ENCODE data around the gene PTBP1. TPM values are rescaled to one million over a fixed set of nuclear protein-coding genes. Genes with fewer than 3 reads are reported as not detected.

PTBP1 gene
- total and polyA plus RNA-seq, 9 of the 15 experiments (the other 6 are each of a cell fraction or from before 2014, with no cell fraction given): 14.0 to 759 (median 234) TPM

DNA sequence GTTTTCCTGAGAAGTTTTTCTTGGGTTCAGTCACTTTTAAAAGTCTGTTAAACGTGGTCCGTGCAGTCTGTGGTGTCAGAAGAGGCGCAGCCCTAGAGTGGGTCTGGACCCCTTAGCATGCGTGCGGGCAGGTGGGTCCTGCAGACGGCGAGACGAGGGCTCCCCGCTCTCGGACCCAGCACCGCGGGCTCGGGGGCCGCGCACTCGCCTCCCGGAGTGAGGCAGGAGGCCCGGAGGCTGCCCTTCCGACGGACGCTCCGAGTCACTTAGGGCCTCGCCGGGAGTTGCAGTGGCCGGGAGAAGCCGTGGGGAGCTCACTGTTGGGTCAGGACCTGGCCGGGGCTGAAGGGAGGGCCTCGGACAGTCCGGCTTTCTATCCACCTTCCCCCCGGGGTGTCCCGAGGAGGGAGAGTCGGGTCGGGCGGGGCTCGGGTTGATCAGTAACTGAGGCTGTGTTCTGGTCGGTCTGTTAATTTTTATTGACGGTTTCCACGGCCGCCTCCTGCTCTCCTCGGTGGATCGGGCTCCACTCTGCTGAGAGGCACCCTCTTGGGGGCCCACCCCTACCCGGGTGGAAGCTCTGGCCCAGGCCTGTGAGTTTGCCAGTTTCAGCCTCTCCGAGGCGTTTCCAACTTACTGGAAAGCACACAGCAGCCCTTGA is 1.3 kb downstream of the PTBP1 start (continued):
- TF ChIP-seq, protein P1, sequence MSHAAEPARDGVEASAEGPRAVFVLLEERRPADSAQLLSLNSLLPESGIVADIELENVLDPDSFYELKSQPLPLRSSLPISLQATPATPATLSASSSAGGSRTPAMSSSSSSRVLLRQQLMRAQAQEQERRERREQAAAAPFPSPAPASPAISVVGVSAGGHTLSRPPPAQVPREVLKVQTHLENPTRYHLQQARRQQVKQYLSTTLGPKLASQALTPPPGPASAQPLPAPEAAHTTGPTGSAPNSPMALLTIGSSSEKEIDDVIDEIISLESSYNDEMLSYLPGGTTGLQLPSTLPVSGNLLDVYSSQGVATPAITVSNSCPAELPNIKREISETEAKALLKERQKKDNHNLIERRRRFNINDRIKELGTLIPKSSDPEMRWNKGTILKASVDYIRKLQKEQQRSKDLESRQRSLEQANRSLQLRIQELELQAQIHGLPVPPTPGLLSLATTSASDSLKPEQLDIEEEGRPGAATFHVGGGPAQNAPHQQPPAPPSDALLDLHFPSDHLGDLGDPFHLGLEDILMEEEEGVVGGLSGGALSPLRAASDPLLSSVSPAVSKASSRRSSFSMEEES (CRISPR knock-in tag; IDR thresholded peaks at IDR 0.05): no peak
- TF ChIP-seq, protein P2, sequence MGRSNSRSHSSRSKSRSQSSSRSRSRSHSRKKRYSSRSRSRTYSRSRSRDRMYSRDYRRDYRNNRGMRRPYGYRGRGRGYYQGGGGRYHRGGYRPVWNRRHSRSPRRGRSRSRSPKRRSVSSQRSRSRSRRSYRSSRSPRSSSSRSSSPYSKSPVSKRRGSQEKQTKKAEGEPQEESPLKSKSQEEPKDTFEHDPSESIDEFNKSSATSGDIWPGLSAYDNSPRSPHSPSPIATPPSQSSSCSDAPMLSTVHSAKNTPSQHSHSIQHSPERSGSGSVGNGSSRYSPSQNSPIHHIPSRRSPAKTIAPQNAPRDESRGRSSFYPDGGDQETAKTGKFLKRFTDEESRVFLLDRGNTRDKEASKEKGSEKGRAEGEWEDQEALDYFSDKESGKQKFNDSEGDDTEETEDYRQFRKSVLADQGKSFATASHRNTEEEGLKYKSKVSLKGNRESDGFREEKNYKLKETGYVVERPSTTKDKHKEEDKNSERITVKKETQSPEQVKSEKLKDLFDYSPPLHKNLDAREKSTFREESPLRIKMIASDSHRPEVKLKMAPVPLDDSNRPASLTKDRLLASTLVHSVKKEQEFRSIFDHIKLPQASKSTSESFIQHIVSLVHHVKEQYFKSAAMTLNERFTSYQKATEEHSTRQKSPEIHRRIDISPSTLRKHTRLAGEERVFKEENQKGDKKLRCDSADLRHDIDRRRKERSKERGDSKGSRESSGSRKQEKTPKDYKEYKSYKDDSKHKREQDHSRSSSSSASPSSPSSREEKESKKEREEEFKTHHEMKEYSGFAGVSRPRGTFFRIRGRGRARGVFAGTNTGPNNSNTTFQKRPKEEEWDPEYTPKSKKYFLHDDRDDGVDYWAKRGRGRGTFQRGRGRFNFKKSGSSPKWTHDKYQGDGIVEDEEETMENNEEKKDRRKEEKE (IDR thresholded peaks at IDR 0.05; ENCODE audit: borderline replicate concordance in 1 of 2, control insufficient read depth in 1 of 2, low read depth in 2 of 2, low read length in 1 of 2): no peak
- no peak for TF ChIP-seq ZKSCAN1 (IDR thresholded peaks at IDR 0.05; ENCODE audit: low read depth, low read length)
- TF ChIP-seq PML (IDR thresholded peaks at IDR 0.05; ENCODE audit: low read length): 0 out of 2 replicates have a peak, but pooled peaks have one; percentile 31
- TF ChIP-seq BACH1 (tag; IDR thresholded peaks at IDR 0.05): no peak
- no peak for TF ChIP-seq ZNF668 (CRISPR knock-in tag; IDR thresholded peaks at IDR 0.05)
- TF ChIP-seq HDAC2 (IDR thresholded peaks at IDR 0.05): no peak
- TF ChIP-seq KDM5B (IDR thresholded peaks at IDR 0.05; ENCODE audit: insufficient replicate concordance, low read depth, low read length): peak; percentile 46
- TF ChIP-seq ZBTB17 (CRISPR knock-in tag; IDR thresholded peaks at IDR 0.05): no peak
- no peak for TF ChIP-seq JUND (IDR thresholded peaks at IDR 0.05; ENCODE audit: borderline replicate concordance, low read depth, low read length)
- no peak for TF ChIP-seq JUND (tag; IDR thresholded peaks at IDR 0.05; ENCODE audit: borderline replicate concordance, low read depth, low read length)
- TF ChIP-seq ZNF830 (CRISPR knock-in tag; IDR thresholded peaks at IDR 0.05): no peak
- TF ChIP-seq ZNF778 (CRISPR knock-in tag; IDR thresholded peaks at IDR 0.05): no peak
- no peak for TF ChIP-seq TAF15 (IDR thresholded peaks at IDR 0.05; ENCODE audit: low read depth, low read length)
- TF ChIP-seq, protein P3, sequence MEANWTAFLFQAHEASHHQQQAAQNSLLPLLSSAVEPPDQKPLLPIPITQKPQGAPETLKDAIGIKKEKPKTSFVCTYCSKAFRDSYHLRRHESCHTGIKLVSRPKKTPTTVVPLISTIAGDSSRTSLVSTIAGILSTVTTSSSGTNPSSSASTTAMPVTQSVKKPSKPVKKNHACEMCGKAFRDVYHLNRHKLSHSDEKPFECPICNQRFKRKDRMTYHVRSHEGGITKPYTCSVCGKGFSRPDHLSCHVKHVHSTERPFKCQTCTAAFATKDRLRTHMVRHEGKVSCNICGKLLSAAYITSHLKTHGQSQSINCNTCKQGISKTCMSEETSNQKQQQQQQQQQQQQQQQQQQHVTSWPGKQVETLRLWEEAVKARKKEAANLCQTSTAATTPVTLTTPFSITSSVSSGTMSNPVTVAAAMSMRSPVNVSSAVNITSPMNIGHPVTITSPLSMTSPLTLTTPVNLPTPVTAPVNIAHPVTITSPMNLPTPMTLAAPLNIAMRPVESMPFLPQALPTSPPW (CRISPR knock-in tag; IDR thresholded peaks at IDR 0.05): no peak
- TF ChIP-seq ZNF436 (CRISPR knock-in tag; IDR thresholded peaks at IDR 0.05): no peak
- no peak for TF ChIP-seq ZNF586 (CRISPR knock-in tag; conservative IDR thresholded peaks at IDR 0.05)
- TF ChIP-seq RFX7 (CRISPR knock-in tag; IDR thresholded peaks at IDR 0.05): no peak
- TF ChIP-seq, protein P4, sequence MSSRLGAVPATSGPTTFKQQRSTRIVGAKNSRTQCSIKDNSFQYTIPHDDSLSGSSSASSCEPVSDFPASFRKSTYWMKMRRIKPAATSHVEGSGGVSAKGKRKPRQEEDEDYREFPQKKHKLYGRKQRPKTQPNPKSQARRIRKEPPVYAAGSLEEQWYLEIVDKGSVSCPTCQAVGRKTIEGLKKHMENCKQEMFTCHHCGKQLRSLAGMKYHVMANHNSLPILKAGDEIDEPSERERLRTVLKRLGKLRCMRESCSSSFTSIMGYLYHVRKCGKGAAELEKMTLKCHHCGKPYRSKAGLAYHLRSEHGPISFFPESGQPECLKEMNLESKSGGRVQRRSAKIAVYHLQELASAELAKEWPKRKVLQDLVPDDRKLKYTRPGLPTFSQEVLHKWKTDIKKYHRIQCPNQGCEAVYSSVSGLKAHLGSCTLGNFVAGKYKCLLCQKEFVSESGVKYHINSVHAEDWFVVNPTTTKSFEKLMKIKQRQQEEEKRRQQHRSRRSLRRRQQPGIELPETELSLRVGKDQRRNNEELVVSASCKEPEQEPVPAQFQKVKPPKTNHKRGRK (tag; IDR thresholded peaks at IDR 0.05): no peak
- TF ChIP-seq GTF2E2 (tag; IDR thresholded peaks at IDR 0.05): no peak
- TF ChIP-seq NFIX (CRISPR knock-in tag; IDR thresholded peaks at IDR 0.05; ENCODE audit: low read depth): no peak

All from K562 (cell line).